IPS DF 6.9 (cell line): ENCODE data around the gene MAN2B1.

Experiments
- DNase-seq: peaks from one replicate; pipeline ENCODE4 v3.0.0-alpha.2; 2013; ENCODE audit warnings: low read depth, low spot score
- H3K27ac ChIP-seq: one replicate; pipeline ENCODE4 v1.5.1; 2013; ENCODE audit warnings: low read length, control low read depth
- H3K27me3 ChIP-seq: 2 replicates; pipeline ENCODE4 v1.6.1; 2013; ENCODE audit warnings: mild to moderate bottlenecking, low read length; ENCODE audit not compliant: control insufficient read depth, insufficient read depth
- H3K36me3 ChIP-seq: 2 replicates; pipeline ENCODE4 v1.6.1; 2013; ENCODE audit warnings: low read length; ENCODE audit not compliant: control insufficient read depth, insufficient read depth
- H3K4me1 ChIP-seq: 2 replicates; pipeline ENCODE4 v1.6.1; 2013; ENCODE audit warnings: low read length; ENCODE audit not compliant: control insufficient read depth, insufficient read depth
- H3K4me3 ChIP-seq: 2 replicates; pipeline ENCODE4 v1.5.1; 2013; ENCODE audit warnings: mild to moderate bottlenecking, low read length
- H3K9me3 ChIP-seq: 2 replicates; pipeline ENCODE4 v1.6.1; 2013; ENCODE audit warnings: low read length, inconsistent platforms; ENCODE audit not compliant: control insufficient read depth, insufficient read depth
- WGBS: extraction: QIAGEN DNeasy Blood & Tissue Kit; methylation state at CpG from one replicate; pipeline ENCODE4 v1.1.7; 2013; ENCODE audit warnings: mixed read lengths, missing lambda C conversion rate; ENCODE audit not compliant: insufficient read length, insufficient coverage; 5-methylcytosine and 5-hydroxymethylcytosine counted together

Gene MAN2B1

GRCh38 chr19:12675399-12675798 is 8.9 kb upstream of the MAN2B1 start:
- no peaks in the 10 kb centered on the region for H3K9me3 ChIP-seq
- no peak overlapping the region for H3K4me3 ChIP-seq
- H3K36me3 ChIP-seq: peaks cover 37% of the 10 kb centered on the region
- peaks cover 1% of the 10 kb centered on the region; the same call in 1 of the 2 replicates for H3K4me1 ChIP-seq
- no CpG with 5 or more reads among the region's 10 CpGs for WGBS
- H3K27ac ChIP-seq: no peak overlapping the region
- no peak for DNase-seq
- no peaks in the 10 kb centered on the region for H3K27me3 ChIP-seq

DNA sequence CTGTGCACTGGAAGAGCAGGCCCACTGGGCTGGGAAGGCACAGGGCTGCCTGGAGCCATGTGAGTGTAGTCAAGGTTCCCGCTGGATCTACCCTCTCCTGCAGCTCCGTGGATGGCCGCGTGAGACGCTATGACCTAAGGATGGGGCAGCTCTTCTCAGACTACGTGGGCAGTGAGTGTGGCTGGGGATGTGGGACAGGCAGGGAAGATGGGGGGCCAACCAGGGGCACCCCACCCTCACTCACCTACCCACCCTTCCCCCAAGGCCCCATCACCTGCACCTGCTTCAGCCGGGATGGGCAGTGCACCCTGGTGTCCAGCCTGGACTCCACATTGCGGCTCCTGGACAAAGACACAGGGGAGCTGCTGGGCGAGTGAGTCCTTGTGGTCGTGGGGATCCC is 6.2 kb upstream of the MAN2B1 start:
- Histone ChIP-seq H3K9me3 (no peaks in the 10 kb centered on the region), H3K27me3 (no peaks in the 10 kb centered on the region), H3K4me3 (no peak overlapping the region), H3K36me3 (peaks cover 27% of the 10 kb centered on the region), H3K4me1 (peaks cover 1% of the 10 kb centered on the region; the same call in 1 of the 2 replicates), H3K27ac (no peak overlapping the region)
- DNase-seq: no peak
- WGBS: no CpG with 5 or more reads among the region's 10 CpGs

DNA sequence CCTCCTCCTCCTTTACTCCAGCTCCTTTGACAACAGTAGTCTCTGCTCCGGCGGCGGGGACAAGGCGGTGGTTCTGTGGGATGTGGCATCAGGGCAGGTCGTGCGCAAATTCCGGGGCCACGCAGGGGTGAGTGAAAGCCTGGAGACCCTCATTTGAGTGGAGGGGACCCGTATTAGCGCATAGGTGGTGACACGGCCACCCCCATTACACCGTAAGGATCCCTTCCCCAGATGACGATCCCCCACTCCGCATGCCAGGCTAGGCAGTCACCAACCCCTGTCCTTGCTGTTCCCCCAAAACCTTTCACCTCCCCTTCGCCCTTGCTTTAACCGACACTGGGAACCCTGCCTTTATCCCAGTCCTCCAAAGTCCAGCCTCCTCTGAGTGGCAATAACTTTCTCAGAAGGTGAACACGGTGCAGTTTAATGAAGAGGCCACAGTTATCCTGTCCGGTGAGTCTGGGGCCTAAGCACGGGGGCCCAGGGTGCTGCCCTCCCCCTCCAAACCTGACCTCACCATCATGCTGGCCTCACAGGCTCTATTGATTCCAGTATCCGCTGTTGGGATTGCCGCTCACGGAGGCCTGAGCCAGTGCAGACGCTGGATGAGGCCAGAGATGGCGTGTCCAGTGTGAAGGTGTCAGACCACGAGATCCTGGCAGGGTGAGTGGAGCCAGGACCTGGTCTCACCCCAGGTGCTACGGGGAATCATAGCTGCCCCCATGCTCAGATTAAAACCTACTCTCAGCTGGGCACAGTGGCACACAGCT is 3.8 kb upstream of the MAN2B1 start:
- no peak for DNase-seq
- no CpG with 5 or more reads among the region's 26 CpGs for WGBS

GRCh38 chr19:12669270-12670158 is 3.0 kb upstream of the MAN2B1 start:
- peak overlapping the region; percentile 91 for H3K4me3 ChIP-seq
- WGBS: no CpG with 5 or more reads among the region's 64 CpGs
- H3K36me3 ChIP-seq: peaks cover 13% of the 10 kb centered on the region
- peaks cover 3% of the 10 kb centered on the region; the same call in 1 of the 2 replicates for H3K4me1 ChIP-seq
- DNase-seq: no peak
- no peaks in the 10 kb centered on the region for H3K9me3 ChIP-seq
- no peak overlapping the region for H3K27ac ChIP-seq
- no peaks in the 10 kb centered on the region for H3K27me3 ChIP-seq

More for the DNA sequence above, 3.8 kb upstream of the MAN2B1 start:
- H3K27ac ChIP-seq: no peak overlapping the region
- H3K4me3 ChIP-seq: peak overlapping the region; percentile 91
- H3K36me3 ChIP-seq: peaks cover 16% of the 10 kb centered on the region
- no peaks in the 10 kb centered on the region for H3K9me3 ChIP-seq
- H3K27me3 ChIP-seq: no peaks in the 10 kb centered on the region
- H3K4me1 ChIP-seq: peaks cover 1% of the 10 kb centered on the region; the same call in 1 of the 2 replicates

DNA sequence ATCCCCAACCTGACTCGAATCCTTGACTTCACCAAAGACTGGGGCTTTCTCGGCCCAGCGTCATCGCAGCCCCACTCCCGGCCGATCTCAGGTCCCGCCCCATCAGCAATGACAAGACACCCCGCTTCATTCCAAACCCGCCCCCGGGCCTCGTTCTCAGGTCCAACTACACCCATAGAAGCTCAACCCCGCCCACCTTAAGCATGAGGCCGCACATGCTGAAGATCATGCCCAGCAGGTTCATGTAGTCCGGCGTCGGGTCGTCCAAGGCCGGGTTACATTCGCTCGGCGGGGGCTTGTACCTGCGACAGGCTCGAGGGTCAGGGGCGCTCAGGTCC is 2.4 kb upstream of the MAN2B1 start:
- Histone ChIP-seq H3K27ac (no peak overlapping the region), H3K27me3 (no peaks in the 10 kb centered on the region), H3K4me3 (peak overlapping the region; percentile 91; the same call in 1 of the 2 replicates), H3K9me3 (no peaks in the 10 kb centered on the region), H3K36me3 (peaks cover 7% of the 10 kb centered on the region), H3K4me1 (peaks cover 4% of the 10 kb centered on the region)
- WGBS: no CpG with 5 or more reads among the region's 24 CpGs
- DNase-seq: no peak

GRCh38 chr19:12668346-12668745 is 1.8 kb upstream of the MAN2B1 start:
- DNase-seq: no peak
- WGBS: no CpG with 5 or more reads among the region's 8 CpGs
- Histone ChIP-seq H3K4me3 (peak overlapping the region; percentile 91; the same call in 1 of the 2 replicates), H3K27me3 (no peaks in the 10 kb centered on the region), H3K9me3 (no peaks in the 10 kb centered on the region), H3K4me1 (peaks cover 4% of the 10 kb centered on the region), H3K36me3 (peaks cover 10% of the 10 kb centered on the region; the same call in 1 of the 2 replicates), H3K27ac (no peak overlapping the region)

DNA sequence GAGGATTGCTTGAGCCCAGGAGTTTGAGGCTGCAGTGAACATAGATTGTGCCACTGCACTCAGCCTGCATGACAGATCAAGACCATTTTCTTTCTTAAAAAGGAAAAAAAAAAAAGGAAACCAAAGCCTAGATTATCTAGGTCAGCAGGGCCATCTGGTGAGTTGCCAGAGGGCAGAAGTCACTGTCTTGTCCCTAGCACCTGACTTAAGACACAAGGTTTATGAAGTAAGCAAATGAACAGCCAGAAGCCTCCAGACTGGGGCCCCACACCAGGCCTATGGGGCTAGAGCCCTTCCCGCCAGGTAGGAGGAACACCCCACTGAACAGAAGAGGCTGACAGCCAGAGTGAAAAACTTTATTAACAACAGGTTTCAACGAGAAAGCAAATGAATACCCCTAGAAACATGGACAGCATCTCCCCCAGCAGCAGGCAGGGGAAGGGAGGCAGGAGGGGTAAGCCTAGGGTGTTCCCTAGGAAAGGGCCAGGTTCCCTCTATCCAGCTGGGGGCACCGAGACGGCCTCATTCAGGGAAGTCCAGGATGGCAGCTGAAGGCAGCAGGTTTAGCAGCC is 1.3 kb upstream of the MAN2B1 start:
- no peak for DNase-seq
- Histone ChIP-seq H3K4me1 (peaks cover 4% of the 10 kb centered on the region), H3K4me3 (no peak overlapping the region), H3K36me3 (peaks cover 7% of the 10 kb centered on the region; the same call in 1 of the 2 replicates), H3K9me3 (no peaks in the 10 kb centered on the region), H3K27me3 (no peaks in the 10 kb centered on the region), H3K27ac (no peak overlapping the region)
- no CpG with 5 or more reads among the region's 4 CpGs for WGBS

DNA sequence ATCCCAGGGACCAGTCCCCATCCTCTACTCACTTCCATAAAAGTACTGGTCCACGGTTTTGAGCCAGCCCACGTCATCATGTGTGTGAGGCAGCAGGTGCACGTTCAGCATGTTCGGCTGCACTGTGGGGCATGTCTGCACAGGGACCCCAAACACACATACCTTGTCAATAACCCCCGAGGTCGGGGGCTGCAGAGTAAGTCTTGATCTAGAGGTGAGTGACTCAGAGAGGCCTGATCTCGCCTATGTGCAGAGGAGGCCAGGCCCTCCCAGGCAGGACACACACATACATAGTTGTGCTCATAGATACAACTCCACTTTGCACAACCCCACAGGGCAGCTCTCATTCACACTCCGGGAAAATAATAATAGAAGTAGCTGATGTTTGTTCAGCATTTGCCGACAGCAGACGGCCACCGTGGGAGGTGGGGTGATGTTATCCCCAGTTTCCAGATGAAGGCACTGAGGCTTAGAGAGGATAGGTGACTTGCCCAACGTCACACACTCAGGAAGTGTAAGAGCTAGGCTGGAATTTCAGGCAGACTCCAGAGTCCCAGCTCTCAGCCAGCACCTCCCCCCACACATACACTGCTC is 774 bp downstream of the MAN2B1 start:
- DNase-seq: no peak
- Histone ChIP-seq H3K4me1 (peaks cover 4% of the 10 kb centered on the region), H3K9me3 (no peaks in the 10 kb centered on the region), H3K36me3 (peaks cover 9% of the 10 kb centered on the region; the same call in 1 of the 2 replicates), H3K4me3 (peak overlapping the region; percentile 65; the same call in 1 of the 2 replicates), H3K27ac (no peak overlapping the region), H3K27me3 (no peaks in the 10 kb centered on the region)
- no CpG with 5 or more reads among the region's 12 CpGs for WGBS

- no peaks in the 10 kb centered on the region for H3K27me3 ChIP-seq
- WGBS: no CpG with 5 or more reads among the region's 10 CpGs
- peaks cover 9% of the 10 kb centered on the region; the same call in 1 of the 2 replicates for H3K36me3 ChIP-seq
- H3K4me1 ChIP-seq: peaks cover 3% of the 10 kb centered on the region; the same call in 1 of the 2 replicates
- no peak overlapping the region for H3K27ac ChIP-seq
- no peak for DNase-seq
- H3K9me3 ChIP-seq: no peaks in the 10 kb centered on the region
- H3K4me3 ChIP-seq: no peak overlapping the region
Observed at GRCh38 chr19:12665281-12665573, 1.3 kb downstream of the MAN2B1 start.
